ENCODE measurements around the gene CDK5RAP3.

CDK5RAP3 gene

GRCh38 chr17:47949197-47949759 lies 21.6 kb upstream of the CDK5RAP3 start:
- peak; percentile 83 to 94 (median 88) for DNase-seq

- DNase-seq = peak in 2 of 4 experiments; percentile 8 to 21
Observed at GRCh38 chr17:47949946-47950345, 21.0 kb upstream of the CDK5RAP3 start.

- no peak for DNase-seq
Observed at GRCh38 chr17:47950448-47950847, 20.5 kb upstream of the CDK5RAP3 start.

- peak; percentile 52 to 76 (median 71) for DNase-seq
Observed at GRCh38 chr17:47952171-47953021, 18.5 kb upstream of the CDK5RAP3 start.

GRCh38 chr17:47953909-47954308 lies 17.0 kb upstream of the CDK5RAP3 start:
- no peak for DNase-seq

GRCh38 chr17:47955497-47956461 lies 15.1 kb upstream of the CDK5RAP3 start:
- DNase-seq = no peak

- DNase-seq = no peak
Observed at GRCh38 chr17:47956791-47957590, 13.9 kb upstream of the CDK5RAP3 start.

GRCh38 chr17:47957591-47958490 lies 13.1 kb upstream of the CDK5RAP3 start, which contains the start of gene PRR15L:
PRR15L (minus strand) TSS chr17:47957883; CDS start chr17:47953234, 4,649 bp downstream.
- no peak for DNase-seq

- no peak for DNase-seq
Observed at GRCh38 chr17:47959825-47960655, 10.9 kb upstream of the CDK5RAP3 start.

- DNase-seq = no peak
Observed at GRCh38 chr17:47961406-47961805, 9.5 kb upstream of the CDK5RAP3 start.

GRCh38 chr17:47962901-47963300 lies 8.0 kb upstream of the CDK5RAP3 start:
- DNase-seq = no peak

GRCh38 chr17:47964856-47965255 lies 6.1 kb upstream of the CDK5RAP3 start:
- no peak for DNase-seq

GRCh38 chr17:47966079-47966519 lies 4.8 kb upstream of the CDK5RAP3 start:
- no peak for DNase-seq

- DNase-seq = no peak
Observed at GRCh38 chr17:47967607-47968252, 3.2 kb upstream of the CDK5RAP3 start.

- DNase-seq = no peak
Observed at GRCh38 chr17:47968836-47969235, 2.1 kb upstream of the CDK5RAP3 start.

- no peak for DNase-seq
Observed at GRCh38 chr17:47969930-47970724, 786 bp upstream of the CDK5RAP3 start.

GRCh38 chr17:47973541-47973940 lies 2.6 kb downstream of the CDK5RAP3 start:
- no peak for DNase-seq

GRCh38 chr17:47975189-47975822 lies 4.4 kb downstream of the CDK5RAP3 start:
- no peak for DNase-seq

Data from suppressor macrophage (primary cell).